ENCODE data around the gene TANGO2. TPM values are rescaled to one million over a fixed set of nuclear protein-coding genes. Genes with fewer than 3 reads are reported as not detected.
A peak's percentile ranks its signal among the peaks of the same experiment; 100 is the strongest.

The TANGO2 gene
- total and polyA plus RNA-seq, 9 of the 15 experiments (the other 6 are each of a cell fraction or from before 2014, with no cell fraction given) = 15.5 to 94.9 (median 70.1) TPM

DNA sequence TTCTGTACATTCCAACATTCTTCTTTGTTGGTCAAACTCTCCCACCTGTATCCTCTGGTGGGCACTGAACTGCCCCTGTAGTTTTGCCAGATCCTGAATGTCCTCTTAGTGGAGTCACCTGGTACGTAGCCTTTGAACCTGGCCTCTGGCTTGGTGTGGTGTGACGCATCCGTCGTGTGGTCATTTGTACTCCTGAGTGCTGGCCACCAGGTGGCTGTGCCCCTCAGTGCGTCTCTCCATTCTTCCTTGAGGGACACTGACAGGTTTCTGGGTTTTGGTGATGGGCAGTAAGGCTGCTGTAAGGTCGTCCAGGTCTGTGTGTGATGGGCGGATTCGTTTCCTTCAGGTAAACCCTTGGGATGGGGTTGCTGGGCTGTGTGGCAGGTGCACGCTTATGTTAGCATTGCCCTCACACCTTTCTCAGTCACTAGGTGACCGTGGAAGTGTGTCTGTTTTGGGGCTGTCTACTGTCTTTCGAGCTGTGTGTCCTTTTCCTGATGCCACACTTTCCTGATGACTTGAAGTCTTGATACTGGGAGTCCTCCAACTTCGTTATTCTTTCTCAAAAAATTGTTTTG lies 81.4 kb downstream of the TANGO2 start (continued):
- TF ChIP-seq, protein P1, sequence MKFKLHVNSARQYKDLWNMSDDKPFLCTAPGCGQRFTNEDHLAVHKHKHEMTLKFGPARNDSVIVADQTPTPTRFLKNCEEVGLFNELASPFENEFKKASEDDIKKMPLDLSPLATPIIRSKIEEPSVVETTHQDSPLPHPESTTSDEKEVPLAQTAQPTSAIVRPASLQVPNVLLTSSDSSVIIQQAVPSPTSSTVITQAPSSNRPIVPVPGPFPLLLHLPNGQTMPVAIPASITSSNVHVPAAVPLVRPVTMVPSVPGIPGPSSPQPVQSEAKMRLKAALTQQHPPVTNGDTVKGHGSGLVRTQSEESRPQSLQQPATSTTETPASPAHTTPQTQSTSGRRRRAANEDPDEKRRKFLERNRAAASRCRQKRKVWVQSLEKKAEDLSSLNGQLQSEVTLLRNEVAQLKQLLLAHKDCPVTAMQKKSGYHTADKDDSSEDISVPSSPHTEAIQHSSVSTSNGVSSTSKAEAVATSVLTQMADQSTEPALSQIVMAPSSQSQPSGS (CRISPR knock-in tag; IDR thresholded peaks at IDR 0.05) = 0 out of 2 replicates have a peak, but pooled peaks have one; percentile 36
- TF ChIP-seq ZNF583 (CRISPR knock-in tag; IDR thresholded peaks at IDR 0.05) (no peak), ZNF75A (CRISPR knock-in tag; IDR thresholded peaks at IDR 0.05) (no peak), ZBTB12 (CRISPR knock-in tag; IDR thresholded peaks at IDR 0.05) (no peak), IRF2 (CRISPR knock-in tag; IDR thresholded peaks at IDR 0.05) (peak; percentile 86), MTF1 (CRISPR knock-in tag; IDR thresholded peaks at IDR 0.05; ENCODE audit: borderline replicate concordance) (no peak), CXXC5 (CRISPR knock-in tag; IDR thresholded peaks at IDR 0.05) (no peak), TSC22D4 (tag; IDR thresholded peaks at IDR 0.05) (no peak), EP400 (IDR thresholded peaks at IDR 0.05) (no peak), SAP30 (IDR thresholded peaks at IDR 0.05; ENCODE audit: borderline replicate concordance, insufficient read depth, low read depth, low read length, poor library complexity, severe bottlenecking) (no peak), ZNF740 (CRISPR knock-in tag; IDR thresholded peaks at IDR 0.05) (no peak), ZNF740 (tag; IDR thresholded peaks at IDR 0.05) (no peak), BRF1 (IDR thresholded peaks at IDR 0.05; ENCODE audit: borderline replicate concordance, extremely low read depth, insufficient read length) (no peak), ZNF57 (CRISPR knock-in tag; IDR thresholded peaks at IDR 0.05) (no peak), KLF13 (tag; IDR thresholded peaks at IDR 0.05; ENCODE audit: borderline replicate concordance, low read depth) (no peak), NCOA1 (IDR thresholded peaks at IDR 0.05; ENCODE audit: low read depth) (no peak), GTF2A2 (tag; IDR thresholded peaks at IDR 0.05) (no peak), MAX (CRISPR knock-in tag; IDR thresholded peaks at IDR 0.05) (no peak), BCOR (IDR thresholded peaks at IDR 0.05) (no peak), ZNF512 (tag; IDR thresholded peaks at IDR 0.05) (no peak)
- TF ChIP-seq, protein P2, sequence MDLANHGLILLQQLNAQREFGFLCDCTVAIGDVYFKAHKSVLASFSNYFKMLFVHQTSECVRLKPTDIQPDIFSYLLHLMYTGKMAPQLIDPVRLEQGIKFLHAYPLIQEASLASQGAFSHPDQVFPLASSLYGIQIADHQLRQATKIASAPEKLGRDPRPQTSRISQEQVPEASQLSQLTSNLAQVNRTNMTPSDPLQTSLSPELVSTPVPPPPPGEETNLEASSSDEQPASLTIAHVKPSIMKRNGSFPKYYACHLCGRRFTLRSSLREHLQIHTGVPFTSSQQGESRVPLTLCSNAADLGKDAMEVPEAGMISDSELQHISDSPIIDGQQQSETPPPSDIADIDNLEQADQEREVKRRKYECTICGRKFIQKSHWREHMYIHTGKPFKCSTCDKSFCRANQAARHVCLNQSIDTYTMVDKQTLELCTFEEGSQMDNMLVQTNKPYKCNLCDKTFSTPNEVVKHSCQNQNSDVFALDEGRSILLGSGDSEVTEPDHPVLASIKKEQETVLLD (IDR thresholded peaks at IDR 0.05) = no peak

All from K562 (cell line).